Femur (tissue), 1 donor: ENCODE results near the gene ARIH1.
A peak's percentile ranks its signal among the peaks of the same experiment; 100 is the strongest.
"Not testable (repeated sequence)": the region's sequence is repeated elsewhere in the genome, so short reads cannot be mapped to it uniquely, and the experiment has no call there.

Experiments used
- DNase-seq: peaks from one replicate; pipeline ENCODE4 v3.0.0-alpha.2; 2017

Gene ARIH1

GRCh38 chr15:72540606-72541237, 66.6 kb downstream of the ARIH1 start:
- no peak for DNase-seq

GRCh38 chr15:72541674-72542073, 67.5 kb downstream of the ARIH1 start:
- DNase-seq, result no peak

DNA sequence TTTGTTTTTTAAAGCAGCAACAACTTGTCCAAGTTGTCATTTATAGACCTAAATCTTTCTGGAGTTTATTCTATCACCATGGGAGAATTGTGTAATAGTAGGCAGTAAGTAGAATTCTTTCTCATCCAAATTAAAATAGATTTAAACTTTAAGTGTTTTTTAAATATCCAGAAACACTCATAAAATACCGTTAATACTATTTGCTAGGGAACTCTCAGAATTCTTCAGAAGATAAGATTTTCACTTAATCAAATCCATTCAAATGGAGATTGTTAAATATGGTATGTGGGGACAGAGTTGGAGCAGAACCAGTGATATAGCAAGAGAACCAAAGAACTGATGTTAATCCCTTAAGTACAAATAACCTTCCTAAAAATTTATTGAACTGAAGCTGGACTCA, 71.0 kb downstream of the ARIH1 start:
- no peak for DNase-seq

DNA sequence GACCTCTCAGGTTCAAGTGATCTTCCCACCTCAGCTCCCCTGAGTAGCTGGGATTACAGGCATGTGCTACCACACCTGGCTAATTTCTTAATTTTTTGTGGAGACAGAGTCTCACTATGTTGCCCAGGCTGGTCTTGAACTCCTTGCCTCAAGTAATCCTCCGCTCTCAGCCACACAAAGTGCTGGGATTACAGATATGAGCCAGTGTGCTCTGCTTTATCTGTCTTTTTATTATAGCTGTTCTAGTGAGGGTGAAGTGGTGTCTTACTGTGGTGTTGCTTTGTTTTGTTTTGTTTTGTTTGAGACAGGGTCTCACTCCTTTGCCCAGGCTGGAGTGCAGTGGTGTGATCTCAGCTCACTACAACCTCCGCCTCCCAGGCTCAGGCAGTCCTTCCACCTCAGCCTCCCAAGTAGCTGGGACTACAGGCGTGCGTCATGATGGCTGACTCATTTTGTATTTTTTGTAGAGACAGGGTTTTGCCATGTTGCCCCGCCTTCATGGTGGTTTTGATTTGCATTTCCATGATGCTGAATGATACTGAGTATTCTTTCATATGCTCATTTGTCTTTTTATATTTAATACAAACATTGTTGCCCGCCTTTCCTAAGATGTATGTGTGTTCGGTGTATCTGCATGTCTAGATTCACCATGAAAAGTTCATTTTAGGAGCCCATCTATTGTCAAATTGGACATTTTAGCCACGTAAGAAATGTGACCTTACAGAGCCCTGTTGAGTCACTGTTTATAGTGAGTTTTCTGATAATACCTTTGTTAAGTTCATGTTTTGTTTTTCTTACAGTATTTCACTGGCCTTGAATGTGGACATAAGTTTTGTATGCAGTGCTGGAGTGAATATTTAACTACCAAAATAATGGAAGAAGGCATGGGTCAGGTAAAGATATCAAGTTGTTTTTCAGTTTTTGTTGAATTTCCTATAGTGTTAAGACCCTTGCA, 80.6 kb downstream of the ARIH1 start:
- no peak for DNase-seq

- no peak for DNase-seq
Measured at GRCh38 chr15:72559781-72560180, 85.7 kb downstream of the ARIH1 start.

DNA sequence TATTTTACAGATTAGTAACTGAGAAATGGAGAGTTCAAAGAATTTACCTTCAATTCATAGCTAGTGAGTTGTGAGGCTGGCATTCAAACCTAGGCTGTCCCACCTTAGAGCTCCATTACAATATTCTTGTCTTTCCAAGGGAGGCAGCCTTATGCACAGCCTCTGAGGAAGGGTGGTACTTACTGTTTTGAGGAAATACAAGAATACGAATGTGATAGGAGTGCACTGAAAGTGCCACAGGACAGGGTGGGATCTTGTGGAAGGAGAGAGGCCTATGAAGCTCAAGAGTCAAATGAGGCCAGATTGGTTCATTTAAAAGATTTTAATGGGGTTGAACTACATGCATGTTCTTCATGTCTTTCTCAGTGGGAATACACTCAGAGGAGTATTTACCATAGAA, 86.3 kb downstream of the ARIH1 start:
- DNase-seq, result no peak

- no peak for DNase-seq
Measured at GRCh38 chr15:72562386-72562785, 88.3 kb downstream of the ARIH1 start.

- DNase-seq, result no peak
Measured at GRCh38 chr15:72562878-72563277, 88.7 kb downstream of the ARIH1 start.

- no peak for DNase-seq
Measured at GRCh38 chr15:72564091-72564490, 90.0 kb downstream of the ARIH1 start.

DNA sequence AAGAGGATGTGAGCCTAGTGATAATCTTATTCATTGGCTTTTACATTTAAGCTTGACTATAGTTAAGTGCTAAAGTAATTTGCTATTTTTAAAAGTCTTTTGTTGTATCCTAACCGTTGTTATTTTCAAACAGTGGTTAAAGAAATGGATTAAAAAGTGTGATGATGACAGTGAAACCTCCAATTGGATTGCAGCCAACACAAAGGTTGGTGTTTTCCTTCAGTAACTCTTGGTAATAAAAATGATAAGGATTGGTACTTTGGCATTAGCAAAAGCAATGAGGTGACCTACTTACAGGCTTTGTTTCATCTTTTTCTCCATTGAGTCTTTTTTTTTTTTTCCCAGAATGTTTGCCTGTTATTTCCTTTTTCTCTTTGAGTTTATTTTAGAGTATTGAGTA, 92.8 kb downstream of the ARIH1 start:
- DNase-seq, result no peak

- DNase-seq, result no peak
Measured at GRCh38 chr15:72570059-72570458, 95.9 kb downstream of the ARIH1 start.

DNA sequence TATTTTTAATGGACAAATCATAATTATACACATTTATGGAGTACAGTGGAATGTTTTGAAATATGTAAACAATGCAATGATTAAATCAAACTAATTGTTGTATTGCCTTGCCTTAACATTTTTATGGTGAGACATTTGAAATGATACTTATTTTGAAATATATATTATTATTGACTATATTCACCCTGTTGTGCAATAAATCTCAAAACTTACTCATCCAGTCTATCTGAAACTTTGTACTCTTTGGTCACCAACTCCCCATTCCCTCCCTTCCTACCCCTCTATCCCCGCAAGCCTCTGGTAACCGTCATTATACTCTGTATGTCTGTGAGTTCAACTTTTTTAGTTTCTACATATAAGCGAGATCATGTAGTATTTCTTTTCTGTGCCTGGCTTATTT, 105.7 kb downstream of the ARIH1 start:
- no peak for DNase-seq

- no peak for DNase-seq
Measured at GRCh38 chr15:72584006-72584405, 109.9 kb downstream of the ARIH1 start.

DNA sequence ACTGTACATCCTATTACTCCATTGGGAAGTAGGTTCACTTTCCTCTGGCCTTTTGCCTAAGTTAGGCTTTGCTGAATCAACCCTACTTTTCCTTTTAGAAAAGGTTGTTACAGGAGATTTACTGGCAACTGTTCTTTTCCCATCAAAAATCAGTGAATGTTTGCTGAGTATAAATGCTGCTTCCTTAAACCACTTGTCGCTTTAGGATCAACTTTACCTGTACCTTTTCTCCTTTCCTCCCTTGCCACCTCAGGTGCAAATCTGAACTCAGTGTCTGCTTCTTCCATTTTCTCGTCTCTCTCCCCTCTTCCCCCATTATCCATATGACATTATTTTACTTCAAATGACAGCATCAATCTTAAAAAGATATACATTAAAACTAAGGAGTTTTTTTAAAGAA, 110.9 kb downstream of the ARIH1 start:
- no peak for DNase-seq

- no peak for DNase-seq
Measured at GRCh38 chr15:72585476-72586058, 111.4 kb downstream of the ARIH1 start.

DNA sequence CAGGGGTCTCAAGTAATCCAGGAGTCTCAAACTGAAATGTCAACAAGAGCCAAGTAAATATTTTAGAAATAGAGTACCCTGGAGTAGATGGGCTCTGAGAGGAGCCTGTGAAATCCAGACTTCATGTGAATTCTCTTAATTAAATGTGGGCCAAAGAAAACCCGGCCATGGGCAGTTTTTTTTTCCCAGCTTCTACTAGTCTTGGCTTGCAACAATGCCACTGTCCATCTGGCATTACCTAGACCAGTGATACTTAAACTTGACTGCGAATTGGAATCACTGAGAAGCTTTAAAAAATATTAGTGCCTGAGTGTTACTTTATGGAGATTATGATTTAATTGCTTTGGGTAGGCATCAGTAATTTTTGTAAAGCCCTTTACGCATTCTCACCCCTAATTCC, 114.0 kb downstream of the ARIH1 start:
- DNase-seq, result no peak

DNA sequence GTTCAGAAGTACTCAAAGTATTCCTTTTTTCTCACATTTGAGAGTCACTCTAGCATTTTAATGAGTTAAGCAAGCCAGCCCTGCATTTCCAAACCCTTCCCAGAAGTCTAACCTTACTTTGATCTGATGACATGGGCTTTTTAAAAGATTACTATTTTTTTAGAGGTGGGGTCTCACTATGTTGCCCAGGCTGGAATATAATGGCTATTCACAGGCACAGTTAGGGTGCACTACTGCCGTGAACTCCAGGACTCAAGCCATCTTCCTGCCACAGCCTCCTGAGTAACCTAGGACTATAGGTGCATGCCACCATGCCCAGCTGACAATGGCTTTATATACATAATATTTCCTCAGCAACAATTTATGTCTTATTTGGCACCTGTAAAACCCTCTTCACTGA, 116.3 kb downstream of the ARIH1 start:
- DNase-seq, result no peak

DNA sequence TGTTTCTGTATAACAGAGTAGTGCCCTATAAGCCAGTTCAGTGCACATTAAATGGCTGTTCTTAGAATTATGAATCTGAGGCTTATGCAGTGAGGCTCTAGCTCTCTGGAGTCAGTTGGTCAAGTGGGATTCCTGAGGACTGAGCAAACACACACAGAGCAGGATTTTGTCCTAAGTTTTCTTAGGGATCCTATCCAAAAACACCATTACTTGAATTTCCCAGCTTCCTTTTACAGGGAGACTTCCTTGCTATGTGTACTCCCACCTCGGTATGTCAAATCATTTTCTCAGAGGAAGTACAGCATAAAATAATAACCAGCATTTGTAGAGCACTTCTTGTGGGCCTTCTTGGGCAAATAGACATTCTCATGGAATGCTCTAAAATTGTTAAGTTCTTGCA, 117.2 kb downstream of the ARIH1 start:
- no peak for DNase-seq

GRCh38 chr15:72592097-72592496, 118.0 kb downstream of the ARIH1 start:
- no peak for DNase-seq

- no peak for DNase-seq
Measured at GRCh38 chr15:72592676-72593075, 118.5 kb downstream of the ARIH1 start.

DNA sequence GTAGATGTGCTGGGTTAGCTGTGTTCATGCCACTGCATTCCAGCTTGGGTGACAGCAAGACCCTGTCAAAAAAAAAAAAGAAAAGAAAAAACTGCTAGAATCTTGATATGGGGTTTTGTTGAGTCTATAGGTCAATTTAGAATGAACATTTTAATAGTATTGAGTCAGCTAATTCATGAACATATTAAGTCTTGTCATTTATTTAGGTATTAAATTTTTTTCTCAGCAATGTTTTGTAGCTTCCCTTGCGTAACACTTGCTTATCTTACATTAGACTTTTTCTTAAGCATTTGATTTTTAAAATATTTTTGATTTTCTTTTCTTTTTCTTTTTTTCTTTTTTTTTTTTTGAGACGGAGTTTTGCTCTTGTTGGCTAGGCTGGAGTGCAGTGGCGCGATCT, 119.7 kb downstream of the ARIH1 start:
- DNase-seq, result no peak

- DNase-seq, result peak; percentile 46
Measured at GRCh38 chr15:72599855-72600464, 125.8 kb downstream of the ARIH1 start.

- no peak for DNase-seq
Measured at GRCh38 chr15:72604794-72605193, 130.7 kb downstream of the ARIH1 start.

DNA sequence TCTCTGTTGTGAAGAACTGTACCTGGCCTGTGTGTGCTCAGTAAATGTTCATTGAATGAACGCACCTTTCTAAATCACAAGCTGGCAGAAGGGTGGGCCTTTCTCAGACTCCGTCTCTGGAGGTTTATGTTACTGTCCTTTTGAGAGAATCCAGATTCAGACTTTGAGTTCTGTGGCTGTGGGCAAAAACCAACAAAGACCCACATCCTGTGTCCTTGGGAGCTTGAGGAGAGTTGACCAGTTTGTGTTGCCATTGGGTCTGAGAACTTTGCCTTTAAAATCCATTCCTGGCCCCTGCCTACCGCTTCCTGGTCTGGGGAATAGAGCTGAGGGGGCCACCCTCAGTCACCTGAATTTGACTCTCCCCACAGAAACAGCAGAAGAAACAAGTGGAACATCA, 134.0 kb downstream of the ARIH1 start:
- not testable (repeated sequence) for DNase-seq
